ENCODE data around the gene ZFYVE19.

ZFYVE19 gene

DNA sequence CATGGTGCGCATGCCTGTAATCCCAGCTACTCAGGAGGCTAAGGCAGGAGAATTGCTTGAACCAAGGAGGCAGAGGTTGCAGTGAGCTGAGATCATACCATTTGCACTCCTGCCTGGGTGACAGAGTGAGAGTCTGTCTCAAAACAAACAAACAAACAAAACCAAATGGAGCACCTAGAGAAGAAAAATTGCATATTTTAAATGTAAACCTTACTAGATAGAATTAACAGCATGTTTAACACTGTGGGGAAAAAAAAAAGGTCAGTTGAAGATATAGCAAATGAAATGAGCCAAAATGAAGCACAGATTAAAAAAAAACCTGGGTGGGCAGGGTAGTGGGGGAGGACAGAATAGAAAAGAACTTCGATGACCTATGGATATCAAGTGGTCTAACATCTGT lies 14.3 kb downstream of the ZFYVE19 start:
- 97 to 100% methylated on average over 2 of the region's 2 CpGs for WGBS, 2 experiments (ENCODE audit: insufficient coverage in 2 of 2)
- no peak overlapping the region for H3K27ac ChIP-seq (ENCODE audit: low read depth, low read length, severe bottlenecking)
- no peaks in the 10 kb centered on the region for H3K9me3 ChIP-seq (ENCODE audit: control insufficient read depth, low read length)
- H3K4me3 ChIP-seq (ENCODE audit: extremely low read depth, insufficient read depth, low read length, poor library complexity, severe bottlenecking), result no peak overlapping the region
- no peaks in the 10 kb centered on the region for H3K4me1 ChIP-seq (ENCODE audit: control insufficient read depth, insufficient read depth, low read length, poor library complexity, severe bottlenecking)
- H3K36me3 ChIP-seq (ENCODE audit: control insufficient read depth, insufficient read depth, low read length), result no peaks in the 10 kb centered on the region

DNA sequence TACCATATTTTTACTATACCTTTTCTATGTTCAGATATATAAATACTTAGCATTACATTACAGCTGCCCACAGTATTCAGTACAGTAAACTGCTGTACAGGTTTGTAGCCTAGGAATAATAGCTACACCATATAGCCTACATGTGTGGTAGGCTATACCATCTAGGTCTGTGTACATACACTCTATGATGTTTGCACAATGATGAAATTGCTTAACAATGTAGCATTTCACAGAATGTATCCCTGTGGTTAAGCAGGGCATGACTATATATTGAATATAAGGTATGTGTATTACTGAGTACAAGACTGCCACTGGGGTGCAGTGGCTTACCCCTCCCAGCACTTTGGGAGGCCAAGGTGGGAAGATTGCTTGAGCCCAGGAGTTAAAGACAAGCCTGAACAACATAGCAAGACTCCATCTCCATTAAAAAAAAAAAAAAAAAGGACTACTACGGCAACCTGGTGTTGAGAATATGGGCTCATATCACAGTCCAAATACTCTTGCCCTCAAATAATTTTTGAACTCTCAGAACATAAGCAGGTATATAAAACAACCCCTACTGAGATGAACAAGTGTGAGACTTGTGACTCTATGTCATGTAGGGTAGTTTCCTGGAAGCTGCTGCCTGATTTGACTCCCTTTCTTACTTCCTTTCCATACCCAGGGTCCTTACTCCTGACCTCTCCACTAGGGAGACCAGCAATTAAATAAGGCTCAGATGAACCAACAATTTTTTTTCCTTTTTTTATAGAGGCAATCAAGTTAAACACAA lies 16.9 kb downstream of the ZFYVE19 start:
- H3K4me3 ChIP-seq (ENCODE audit: extremely low read depth, insufficient read depth, low read length, poor library complexity, severe bottlenecking), result no peak overlapping the region
- no peak overlapping the region for H3K27ac ChIP-seq (ENCODE audit: low read depth, low read length, severe bottlenecking)
- H3K4me1 ChIP-seq (ENCODE audit: control insufficient read depth, insufficient read depth, low read length, poor library complexity, severe bottlenecking), result no peaks in the 10 kb centered on the region
- no peaks in the 10 kb centered on the region for H3K9me3 ChIP-seq (ENCODE audit: control insufficient read depth, low read length)
- no peaks in the 10 kb centered on the region for H3K36me3 ChIP-seq (ENCODE audit: control insufficient read depth, insufficient read depth, low read length)
- no CpG with 5 or more reads among the region's 1 CpG for WGBS, 2 experiments (ENCODE audit: insufficient coverage in 2 of 2)

DNA sequence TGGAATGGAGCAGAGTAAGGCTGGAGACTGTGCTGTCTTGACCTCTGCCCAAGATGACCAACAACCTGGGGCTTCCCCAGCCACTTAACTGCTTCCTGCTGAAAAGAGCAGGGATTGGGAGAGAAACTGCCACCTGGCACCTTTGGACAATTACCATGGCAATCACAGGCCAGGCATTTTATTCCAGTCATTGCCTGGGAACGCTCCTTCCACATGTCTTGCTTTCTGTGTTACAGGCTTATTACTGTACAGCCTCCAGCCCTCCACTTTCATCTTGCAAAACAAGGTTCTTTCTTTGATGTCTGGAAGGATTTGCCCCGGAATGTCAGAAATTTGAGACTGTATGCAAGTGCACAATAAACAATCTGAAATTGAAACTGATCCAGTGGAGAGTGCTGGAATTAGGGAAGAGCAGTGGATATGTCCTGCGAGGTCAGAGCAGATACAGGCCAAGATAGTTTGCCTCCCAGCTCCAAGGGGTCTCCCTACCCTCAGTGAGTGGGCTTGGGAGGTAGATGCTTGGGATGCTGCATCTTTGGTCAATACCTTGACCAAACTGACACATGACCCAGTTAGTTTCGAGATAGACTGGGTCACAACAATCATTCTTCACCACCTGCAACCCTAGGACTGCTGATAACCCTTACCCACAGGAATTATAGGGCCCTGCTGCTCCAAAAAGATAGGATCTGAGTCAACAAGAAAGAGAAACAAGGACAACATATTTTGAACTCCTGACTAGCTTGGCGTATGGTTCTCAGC lies 19.0 kb downstream of the ZFYVE19 start:
- 78 to 94% methylated on average over 2 of the region's 5 CpGs for WGBS, 2 experiments (ENCODE audit: insufficient coverage in 2 of 2)
- no peaks in the 10 kb centered on the region for H3K4me1 ChIP-seq (ENCODE audit: control insufficient read depth, insufficient read depth, low read length, poor library complexity, severe bottlenecking)
- no peaks in the 10 kb centered on the region for H3K36me3 ChIP-seq (ENCODE audit: control insufficient read depth, insufficient read depth, low read length)
- no peak overlapping the region for H3K27ac ChIP-seq (ENCODE audit: low read depth, low read length, severe bottlenecking)
- no peak overlapping the region for H3K4me3 ChIP-seq (ENCODE audit: extremely low read depth, insufficient read depth, low read length, poor library complexity, severe bottlenecking)
- H3K9me3 ChIP-seq (ENCODE audit: control insufficient read depth, low read length), result no peaks in the 10 kb centered on the region

DNA sequence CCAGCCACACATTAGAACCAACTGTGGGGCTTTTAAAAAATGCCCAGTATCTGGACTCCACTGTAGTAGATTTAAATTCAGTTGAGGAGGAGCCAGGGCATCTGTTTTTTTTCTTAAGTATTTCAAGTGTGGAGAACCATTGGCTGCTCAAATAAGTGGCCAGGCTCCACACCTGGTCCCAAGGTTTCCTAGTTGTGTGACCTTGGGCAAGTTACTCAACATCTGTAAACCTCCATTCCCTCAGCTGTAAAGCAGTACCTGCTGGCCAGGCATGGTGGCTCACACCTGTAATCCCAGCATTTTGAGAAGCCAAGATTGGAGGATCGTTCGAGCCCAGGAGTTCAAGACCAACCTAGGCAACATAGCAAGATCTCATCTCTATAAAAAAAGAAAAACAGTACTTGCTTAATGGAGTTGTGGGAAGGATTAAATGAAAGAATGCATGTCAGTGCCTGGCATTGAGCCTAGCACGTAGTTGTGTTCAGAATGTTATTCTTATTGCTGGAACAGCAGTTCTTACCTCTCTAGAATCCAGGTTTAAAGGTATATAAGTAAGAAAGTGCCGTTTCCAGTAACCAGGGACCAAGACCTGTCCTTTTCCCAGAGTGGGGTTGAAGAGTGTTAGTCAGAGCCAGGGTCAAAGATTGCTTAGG lies 19.7 kb downstream of the ZFYVE19 start:
- Histone ChIP-seq H3K36me3 (ENCODE audit: control insufficient read depth, insufficient read depth, low read length) (no peaks in the 10 kb centered on the region), H3K4me1 (ENCODE audit: control insufficient read depth, insufficient read depth, low read length, poor library complexity, severe bottlenecking) (no peaks in the 10 kb centered on the region), H3K4me3 (ENCODE audit: extremely low read depth, insufficient read depth, low read length, poor library complexity, severe bottlenecking) (no peak overlapping the region), H3K27ac (ENCODE audit: low read depth, low read length, severe bottlenecking) (no peak overlapping the region), H3K9me3 (ENCODE audit: control insufficient read depth, low read length) (no peaks in the 10 kb centered on the region)
- 83% methylated on average over 2 of the region's 4 CpGs; no CpG with 5 or more reads in 1 of the 2 experiments for WGBS, 2 experiments (ENCODE audit: insufficient coverage in 2 of 2)

DNA sequence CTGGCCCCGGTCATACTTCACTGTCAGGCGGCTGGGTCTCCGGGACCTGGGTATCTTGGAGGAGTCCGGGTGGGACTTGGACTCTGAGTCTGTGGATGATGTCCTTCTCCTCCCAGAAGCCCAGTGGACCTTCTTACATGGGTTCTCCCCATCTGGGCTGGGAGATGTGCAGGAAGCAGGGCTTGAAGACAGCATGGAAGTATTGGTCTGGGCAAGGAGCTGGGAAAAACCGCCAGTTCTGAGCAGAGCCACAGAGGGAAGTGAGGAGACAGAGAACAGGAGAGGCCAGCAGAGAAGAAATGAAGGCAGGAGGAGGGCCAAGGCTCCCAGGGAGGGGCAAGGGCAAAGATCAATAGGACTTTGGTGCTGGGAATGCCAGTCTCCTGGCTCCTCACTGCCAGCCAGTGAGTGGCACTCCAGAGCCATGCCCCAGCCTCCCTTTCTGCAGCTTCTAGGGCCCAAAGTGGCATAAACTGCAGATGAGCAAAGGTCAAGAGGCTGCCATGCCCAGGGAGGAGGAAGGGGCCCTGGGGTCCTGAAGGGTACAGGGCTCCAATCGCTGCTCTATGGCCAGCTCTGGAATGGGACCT lies 21.7 kb downstream of the ZFYVE19 start, which contains the start of gene PPP1R14D:
PPP1R14D (minus strand) TSS at position 262 of the 590 bp plus-strand sequence; CDS start at position 195, 67 bp downstream.
- no peaks in the 10 kb centered on the region for H3K4me1 ChIP-seq (ENCODE audit: control insufficient read depth, insufficient read depth, low read length, poor library complexity, severe bottlenecking)
- H3K4me3 ChIP-seq (ENCODE audit: extremely low read depth, insufficient read depth, low read length, poor library complexity, severe bottlenecking), result no peak within 1 kb of the TSS
- no peak within 1 kb of the TSS for H3K27ac ChIP-seq (ENCODE audit: low read depth, low read length, severe bottlenecking)
- H3K36me3 ChIP-seq (ENCODE audit: control insufficient read depth, insufficient read depth, low read length), result no peaks in the 10 kb centered on the region
- no peaks in the 10 kb centered on the region for H3K9me3 ChIP-seq (ENCODE audit: control insufficient read depth, low read length)
- WGBS, 2 experiments (ENCODE audit: insufficient coverage in 2 of 2), result 86 to 100% methylated on average over 2 to 6 of the region's 6 CpGs

DNA sequence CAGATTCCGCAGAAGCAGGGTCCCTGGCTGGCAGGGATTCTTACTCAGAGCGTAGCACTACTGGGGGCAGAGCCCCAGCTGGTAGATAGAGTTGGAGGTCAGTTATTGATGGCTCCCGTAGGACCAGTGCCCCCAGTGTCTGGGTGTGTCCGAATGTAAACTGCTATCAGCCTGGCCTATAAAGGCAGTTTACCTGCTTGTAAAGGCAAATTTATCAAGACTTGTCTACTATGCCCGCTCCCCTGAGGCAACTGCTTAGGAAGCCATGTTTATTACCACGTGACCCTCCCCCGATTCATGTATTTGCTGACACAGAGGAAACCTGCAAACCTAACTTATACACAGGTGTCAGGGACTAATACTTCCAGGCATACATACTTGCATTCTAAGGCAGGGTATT lies 22.2 kb downstream of the ZFYVE19 start:
- Histone ChIP-seq H3K9me3 (ENCODE audit: control insufficient read depth, low read length) (no peaks in the 10 kb centered on the region), H3K4me3 (ENCODE audit: extremely low read depth, insufficient read depth, low read length, poor library complexity, severe bottlenecking) (no peak overlapping the region), H3K27ac (ENCODE audit: low read depth, low read length, severe bottlenecking) (no peak overlapping the region), H3K4me1 (ENCODE audit: control insufficient read depth, insufficient read depth, low read length, poor library complexity, severe bottlenecking) (no peaks in the 10 kb centered on the region), H3K36me3 (ENCODE audit: control insufficient read depth, insufficient read depth, low read length) (no peaks in the 10 kb centered on the region)
- WGBS, 2 experiments (ENCODE audit: insufficient coverage in 2 of 2), result 91 to 96% methylated on average over 7 of the region's 7 CpGs

DNA sequence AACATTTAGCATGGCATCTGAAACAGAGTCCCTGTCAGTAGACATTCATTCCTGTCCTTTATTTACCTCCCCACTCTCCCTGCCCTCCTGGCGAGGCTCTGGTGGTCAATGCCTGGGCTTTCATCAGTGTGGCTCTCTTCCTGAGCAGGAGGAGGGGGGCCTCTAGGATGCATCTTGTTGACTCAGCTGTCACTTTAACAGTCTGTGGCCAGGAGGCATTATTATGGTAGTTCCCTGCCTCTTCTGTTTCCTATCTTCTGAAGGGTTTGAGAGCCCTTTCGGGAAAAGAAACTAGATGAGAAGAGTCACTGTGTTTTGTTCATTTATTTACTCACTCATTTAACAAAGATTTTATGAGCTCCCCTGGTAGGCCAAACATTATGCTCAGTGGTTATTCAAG lies 24.0 kb downstream of the ZFYVE19 start:
- H3K27ac ChIP-seq (ENCODE audit: low read depth, low read length, severe bottlenecking), result no peak overlapping the region
- H3K9me3 ChIP-seq (ENCODE audit: control insufficient read depth, low read length), result no peaks in the 10 kb centered on the region
- WGBS, 2 experiments (ENCODE audit: insufficient coverage in 2 of 2), result 83% methylated on average over 1 of the region's 2 CpGs; no CpG with 5 or more reads in 1 of the 2 experiments
- H3K4me1 ChIP-seq (ENCODE audit: control insufficient read depth, insufficient read depth, low read length, poor library complexity, severe bottlenecking), result no peaks in the 10 kb centered on the region
- H3K36me3 ChIP-seq (ENCODE audit: control insufficient read depth, insufficient read depth, low read length), result no peaks in the 10 kb centered on the region
- no peak overlapping the region for H3K4me3 ChIP-seq (ENCODE audit: extremely low read depth, insufficient read depth, low read length, poor library complexity, severe bottlenecking)

DNA sequence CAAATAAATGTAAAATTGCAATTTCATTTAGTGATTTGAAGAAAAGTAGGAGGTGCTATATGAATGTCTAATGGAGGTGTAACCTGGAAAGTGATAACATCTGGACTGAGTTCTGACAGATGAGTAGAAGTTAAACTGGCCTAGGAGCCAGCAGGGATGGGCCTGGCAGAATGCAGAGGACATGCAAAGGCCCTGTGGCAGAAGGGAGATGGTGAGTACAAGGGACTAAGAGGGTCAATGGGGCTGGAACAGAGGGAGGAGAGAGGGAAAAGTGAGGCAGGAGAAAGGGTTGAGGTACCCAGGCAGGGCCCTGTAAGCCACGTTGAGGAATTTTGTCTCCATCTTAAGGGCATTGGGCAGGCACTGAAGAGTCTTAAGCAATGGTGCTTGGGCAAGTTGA lies 25.0 kb downstream of the ZFYVE19 start:
- Histone ChIP-seq H3K27ac (ENCODE audit: low read depth, low read length, severe bottlenecking) (no peak overlapping the region), H3K36me3 (ENCODE audit: control insufficient read depth, insufficient read depth, low read length) (no peaks in the 10 kb centered on the region), H3K4me1 (ENCODE audit: control insufficient read depth, insufficient read depth, low read length, poor library complexity, severe bottlenecking) (no peaks in the 10 kb centered on the region), H3K9me3 (ENCODE audit: control insufficient read depth, low read length) (no peaks in the 10 kb centered on the region), H3K4me3 (ENCODE audit: extremely low read depth, insufficient read depth, low read length, poor library complexity, severe bottlenecking) (no peak overlapping the region)
- 71 to 85% methylated on average over 1 of the region's 1 CpG for WGBS, 2 experiments (ENCODE audit: insufficient coverage in 2 of 2)

DNA sequence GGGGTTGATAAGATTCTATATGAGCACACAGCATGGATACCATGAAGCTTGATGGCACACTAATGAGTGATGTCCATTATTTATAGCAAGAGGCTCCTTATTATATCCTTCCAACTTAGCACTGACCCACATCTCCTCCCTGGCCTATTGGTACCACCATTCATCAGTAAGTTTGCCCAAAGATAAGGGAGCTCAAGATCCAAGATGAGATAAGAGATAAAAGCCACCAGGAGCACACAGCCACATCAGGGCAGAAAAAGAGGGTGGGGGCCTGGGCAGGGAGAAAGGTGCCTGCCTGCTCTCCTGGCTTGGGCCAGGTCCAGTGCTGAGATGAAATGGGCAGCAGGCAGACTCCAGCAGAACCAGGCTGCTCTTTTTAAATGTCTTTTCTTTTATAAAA lies 26.0 kb downstream of the ZFYVE19 start:
- no peak overlapping the region for H3K27ac ChIP-seq (ENCODE audit: low read depth, low read length, severe bottlenecking)
- H3K9me3 ChIP-seq (ENCODE audit: control insufficient read depth, low read length), result no peaks in the 10 kb centered on the region
- no peaks in the 10 kb centered on the region for H3K4me1 ChIP-seq (ENCODE audit: control insufficient read depth, insufficient read depth, low read length, poor library complexity, severe bottlenecking)
- no peak overlapping the region for H3K4me3 ChIP-seq (ENCODE audit: extremely low read depth, insufficient read depth, low read length, poor library complexity, severe bottlenecking)
- no peaks in the 10 kb centered on the region for H3K36me3 ChIP-seq (ENCODE audit: control insufficient read depth, insufficient read depth, low read length)

DNA sequence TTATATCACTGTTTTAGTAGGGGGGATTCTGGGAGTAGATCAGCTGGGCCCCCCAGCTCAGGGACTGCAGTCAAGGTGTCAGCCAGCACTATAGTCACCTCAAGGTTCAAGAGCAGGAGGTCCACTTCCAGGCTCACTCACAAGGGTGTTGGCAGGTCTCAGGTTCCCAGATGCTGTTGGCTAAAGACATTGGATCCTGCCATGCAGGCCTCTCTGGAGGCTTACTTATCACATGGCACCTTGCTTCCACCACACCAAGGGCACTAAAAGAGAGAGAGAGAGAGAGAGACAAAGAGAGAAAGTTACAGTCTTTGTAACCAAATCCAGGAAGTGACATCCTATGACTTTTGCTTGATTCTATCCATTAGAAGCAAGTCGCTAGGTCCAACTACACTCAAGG lies 29.1 kb downstream of the ZFYVE19 start:
- Histone ChIP-seq H3K9me3 (ENCODE audit: control insufficient read depth, low read length) (no peaks in the 10 kb centered on the region), H3K36me3 (ENCODE audit: control insufficient read depth, insufficient read depth, low read length) (no peaks in the 10 kb centered on the region), H3K4me1 (ENCODE audit: control insufficient read depth, insufficient read depth, low read length, poor library complexity, severe bottlenecking) (no peaks in the 10 kb centered on the region), H3K27ac (ENCODE audit: low read depth, low read length, severe bottlenecking) (no peak overlapping the region), H3K4me3 (ENCODE audit: extremely low read depth, insufficient read depth, low read length, poor library complexity, severe bottlenecking) (no peak overlapping the region)
- 83% methylated on average over 1 of the region's 1 CpG; no CpG with 5 or more reads in 1 of the 2 experiments for WGBS, 2 experiments (ENCODE audit: insufficient coverage in 2 of 2)

All from mesodermal cell (in vitro differentiated cells).